Liver (tissue), 9 donors: ENCODE data around the gene TRAF3IP3. TPM values are rescaled to one million over a fixed set of nuclear protein-coding genes. Genes with fewer than 3 reads are reported as not detected.

Experiments used
- DNase-seq: peaks from one replicate; pipeline ENCODE4 v3.0.0-alpha.2; 2017; ENCODE audit warnings: low spot score
- H3K27ac ChIP-seq, 2 donors: one replicate each; pipeline ENCODE4 v1.7.0; 2013; ENCODE audit warnings: inconsistent platforms in 2 of 2, low read length in 2 of 2, control low read depth in 1 of 2, low read depth in 1 of 2, mild to moderate bottlenecking in 1 of 2
- H3K27me3 ChIP-seq, 4 donors: one replicate each; pipeline versions ENCODE4 v1.6.1 to v1.7.0; 2013; ENCODE audit warnings: low read length in 3 of 4, inconsistent platforms in 1 of 4, mild to moderate bottlenecking in 1 of 4, moderate library complexity in 1 of 4; ENCODE audit not compliant: control insufficient read depth in 4 of 4, insufficient read depth in 4 of 4
- H3K36me3 ChIP-seq, 4 donors: one replicate each; pipeline versions ENCODE4 v1.6.1 to v1.7.0; 2013; ENCODE audit warnings: low read length in 3 of 4, mild to moderate bottlenecking in 3 of 4, low read depth in 1 of 4, moderate library complexity in 1 of 4; ENCODE audit not compliant: control insufficient read depth in 4 of 4, insufficient read depth in 3 of 4
- H3K4me1 ChIP-seq, 4 donors: one replicate each; pipeline versions ENCODE4 v1.6.1 to v1.7.0; 2013; ENCODE audit warnings: low read length in 3 of 4, mild to moderate bottlenecking in 3 of 4, moderate library complexity in 1 of 4; ENCODE audit not compliant: control insufficient read depth in 4 of 4, insufficient read depth in 4 of 4
- H3K4me3 ChIP-seq, 3 donors: one replicate each; pipeline versions ENCODE4 v1.6.1 to v1.7.0; 2013; ENCODE audit warnings: low read length in 3 of 3, control low read depth in 1 of 3, low read depth in 1 of 3, mild to moderate bottlenecking in 1 of 3
- H3K9ac ChIP-seq, 2 donors: one replicate each; pipeline ENCODE4 v1.7.0; 2013; ENCODE audit warnings: low read length in 2 of 2, mild to moderate bottlenecking in 2 of 2, moderate library complexity in 2 of 2, control low read depth in 1 of 2, low read depth in 1 of 2
- H3K9me3 ChIP-seq, 4 donors: one replicate each; pipeline versions ENCODE4 v1.6.1 to v1.7.0; 2013; ENCODE audit warnings: low read length in 3 of 4; ENCODE audit not compliant: control insufficient read depth in 4 of 4
- ATF3 ChIP-seq: IDR thresholded peaks from 2 replicates; pipeline ENCODE4 v1.6.1; 2016; ENCODE audit warnings: antibody characterized with exemption
- CTCF ChIP-seq: fragments of 150-350 bp; IDR thresholded peaks from 2 replicates; pipeline ENCODE4 v1.5.1; 2017; ENCODE audit warnings: improper control_type of control experiment, low read depth, low read length; ENCODE audit not compliant: missing input control
- EGR1 ChIP-seq, 2 donors: IDR thresholded peaks; 2 replicates each; pipeline ENCODE4 v1.6.1; 2016 to 2018; ENCODE audit warnings: antibody characterized with exemption in 2 of 2, low read depth in 2 of 2
- FOXA2 ChIP-seq: IDR thresholded peaks from 2 replicates; pipeline ENCODE4 v1.6.1; 2016; ENCODE audit warnings: antibody characterized with exemption
- GABPA ChIP-seq, 2 donors: IDR thresholded peaks in 1 of 2; conservative IDR thresholded peaks in 1 of 2; 2 replicates each; pipeline ENCODE4 v1.6.1; 2016; ENCODE audit warnings: antibody characterized with exemption in 2 of 2, mild to moderate bottlenecking in 1 of 2, moderate library complexity in 1 of 2
- HNF4A ChIP-seq, 2 donors: conservative IDR thresholded peaks; 2 replicates each; pipeline ENCODE4 v1.6.1; 2016; ENCODE audit warnings: antibody characterized with exemption in 2 of 2, mild to moderate bottlenecking in 2 of 2
- HNF4G ChIP-seq: IDR thresholded peaks from 2 replicates; pipeline ENCODE4 v1.6.1; 2016; ENCODE audit warnings: antibody characterized with exemption
- JUND ChIP-seq, 2 donors: IDR thresholded peaks; 2 replicates each; pipeline ENCODE4 v1.6.1; 2016; ENCODE audit warnings: antibody characterized with exemption in 2 of 2
- MAX ChIP-seq: IDR thresholded peaks from 2 replicates; pipeline ENCODE4 v1.6.1; 2016; ENCODE audit warnings: antibody characterized with exemption
- NR2F2 ChIP-seq: IDR thresholded peaks from 2 replicates; pipeline ENCODE4 v1.6.1; 2016; ENCODE audit warnings: antibody characterized with exemption
- RAD21 ChIP-seq, 2 donors: IDR thresholded peaks; 2 replicates each; pipeline ENCODE4 v1.6.1; 2016; ENCODE audit warnings: antibody characterized with exemption in 2 of 2, mild to moderate bottlenecking in 2 of 2
- REST ChIP-seq: IDR thresholded peaks from 2 replicates; pipeline ENCODE4 v1.6.1; 2016; ENCODE audit warnings: antibody characterized with exemption, mild to moderate bottlenecking
- RXRA ChIP-seq, 2 donors: IDR thresholded peaks; 2 replicates each; pipeline ENCODE4 v1.6.1; 2017 to 2018; ENCODE audit warnings: antibody characterized with exemption in 2 of 2, mild to moderate bottlenecking in 1 of 2
- TAF1 ChIP-seq: conservative IDR thresholded peaks from 2 replicates; pipeline ENCODE4 v1.6.1; 2016; ENCODE audit warnings: antibody characterized with exemption, mild to moderate bottlenecking
- YY1 ChIP-seq: IDR thresholded peaks from 2 replicates; pipeline ENCODE4 v1.6.1; 2016; ENCODE audit warnings: antibody characterized with exemption, mild to moderate bottlenecking
- ZBTB33 ChIP-seq: IDR thresholded peaks from 2 replicates; pipeline ENCODE4 v1.6.1; 2016; ENCODE audit warnings: antibody characterized with exemption
- WGBS: extraction: QIAGEN DNeasy Blood & Tissue Kit; methylation state at CpG from one replicate; pipeline ENCODE4 v1.1.7; 2013; 5-methylcytosine and 5-hydroxymethylcytosine counted together
- polyA plus RNA-seq, 2 donors: library from polyadenylated mRNA; stranded (reverse) in 1 of 2; unstranded in 1 of 2; fragments of 200-250 nt in 1 of 2; fragments of >200 nt in 1 of 2; fragmentation: Nextera tagmentation in 1 of 2; extraction: Ambion mirVana in 1 of 2; gene quantifications; one replicate each; pipeline versions ENCODE4 v1.2.1 to v1.2.3, GENCODE V29; 2013 to 2015
- total RNA-seq, 2 donors: library from RNA; depleted of rRNA; stranded (reverse); fragments of >200 nt; gene quantifications; one replicate each; pipeline ENCODE4 v1.2.3, GENCODE V29; 2014
- donor health status: healthy.
- donor health status: healthy.
- donor health status: healthy.
- donor health status: healthy.
- donor health status: healthy.

The TRAF3IP3 gene
- total and polyA plus RNA-seq, 4 donors, result 0.87 to 3.4 (median 2.2) TPM

GRCh38 chr1:209808059-209808581 lies 52.3 kb downstream of the TRAF3IP3 start:
- no peaks in the 10 kb centered on the region for H3K9me3 ChIP-seq
- H3K9ac ChIP-seq, result no peak overlapping the region
- peaks cover 0 to 18% (median 9%) of the 10 kb centered on the region in 4 donors for H3K4me1 ChIP-seq
- no peaks in the 10 kb centered on the region for H3K27me3 ChIP-seq
- no peak for TF ChIP-seq EGR1 (IDR thresholded peaks at IDR 0.05; ENCODE audit: low read depth in 2 of 2)
- TF ChIP-seq YY1, result no peak
- no peak for TF ChIP-seq RXRA (IDR thresholded peaks at IDR 0.05)
- TF ChIP-seq RAD21 (IDR thresholded peaks at IDR 0.05), result no peak
- no peak for TF ChIP-seq JUND (IDR thresholded peaks at IDR 0.05)
- no peak for TF ChIP-seq FOXA2
- TF ChIP-seq REST, result no peak
- TF ChIP-seq ZBTB33, result no peak
- TF ChIP-seq ATF3, result no peak
- TF ChIP-seq GABPA (IDR thresholded peaks at IDR 0.05 in 1 of 2, conservative IDR thresholded peaks at IDR 0.05 in 1 of 2), result no peak
- TF ChIP-seq MAX, result no peak
- TF ChIP-seq HNF4G, result no peak
- TF ChIP-seq TAF1, result no peak
- no peak for TF ChIP-seq CTCF
- no peak for TF ChIP-seq NR2F2
- TF ChIP-seq HNF4A (conservative IDR thresholded peaks at IDR 0.05), result no peak
- no peak overlapping the region for H3K27ac ChIP-seq
- no peak for DNase-seq
- H3K36me3 ChIP-seq, result no peaks in the 10 kb centered on the region
- H3K4me3 ChIP-seq, result no peak overlapping the region

GRCh38 chr1:209809611-209810010 lies 53.8 kb downstream of the TRAF3IP3 start:
- H3K9me3 ChIP-seq, result no peaks in the 10 kb centered on the region
- H3K4me3 ChIP-seq, result no peak overlapping the region
- TF ChIP-seq YY1, result no peak
- TF ChIP-seq ATF3, result no peak
- no peak for TF ChIP-seq EGR1 (IDR thresholded peaks at IDR 0.05; ENCODE audit: low read depth in 2 of 2)
- TF ChIP-seq CTCF, result no peak
- no peak for TF ChIP-seq JUND (IDR thresholded peaks at IDR 0.05)
- TF ChIP-seq TAF1, result no peak
- H3K9ac ChIP-seq, result no peak overlapping the region
- no peak for DNase-seq
- no peak overlapping the region for H3K27ac ChIP-seq
- peaks cover 0 to 17% (median 9%) of the 10 kb centered on the region in 4 donors for H3K4me1 ChIP-seq
- H3K27me3 ChIP-seq, result no peaks in the 10 kb centered on the region
- no peaks in the 10 kb centered on the region for H3K36me3 ChIP-seq
- 91% methylated on average over 4 of the region's 4 CpGs for WGBS
